GM18507 (cell line): ENCODE measurements around the gene STRBP.

Source experiments
- DNase-seq: peaks from one replicate; pipeline ENCODE4 v3.0.0; 2011; ENCODE audit warnings: low read depth; ENCODE audit not compliant: insufficient read length; ENCODE audit errors: extremely low spot score
- FAIRE-seq: peaks from 2 replicates; lab custom pipeline; 2011; peaks lifted over from hg19 to GRCh38; lab: Jason Lieb, UNC

Gene STRBP

DNA sequence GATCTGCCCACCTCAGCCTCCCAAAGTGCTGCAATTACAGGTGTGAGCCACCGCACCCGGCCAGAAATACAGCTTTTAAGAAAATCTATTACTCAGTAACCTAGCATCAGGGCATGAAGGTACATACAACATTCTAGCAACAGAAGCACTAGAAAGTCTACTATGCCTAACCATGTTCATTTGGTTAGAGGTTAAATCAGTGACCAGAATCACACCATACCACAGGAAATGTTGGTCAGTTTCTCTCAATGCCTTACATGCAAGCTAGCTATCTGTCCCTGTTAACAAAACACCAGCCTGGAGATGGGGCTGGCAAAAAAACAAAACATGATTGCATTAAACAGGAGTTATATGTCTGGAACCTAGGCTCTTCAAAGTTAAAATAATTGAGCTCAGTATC is 104.1 kb downstream of the STRBP start:
- peak; percentile 83 for FAIRE-seq

DNA sequence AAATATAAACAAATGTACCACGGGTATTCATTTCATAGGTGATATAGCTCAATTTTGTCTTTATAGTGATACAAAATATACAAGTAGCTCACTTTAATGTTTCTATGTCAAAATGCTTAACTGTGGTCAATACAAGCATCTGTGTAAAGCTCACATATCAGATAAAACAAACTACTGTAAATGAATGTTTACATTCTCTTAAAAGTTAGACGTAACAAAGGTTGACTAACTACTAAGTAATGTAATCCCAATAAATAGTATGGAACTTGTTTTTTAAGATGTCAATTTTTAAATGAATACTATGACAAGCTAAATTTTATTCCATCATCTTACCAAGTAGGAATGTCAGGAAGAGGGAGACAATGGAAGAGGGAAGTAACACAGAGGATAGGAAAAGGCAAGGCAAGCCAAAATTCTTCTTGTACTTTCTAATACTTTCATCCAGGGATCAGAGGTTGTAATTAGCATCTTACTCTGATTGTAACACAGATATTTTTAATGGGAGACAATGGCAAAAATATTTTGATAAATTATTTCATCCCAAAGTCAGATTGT is 105.5 kb downstream of the STRBP start:
- no peak for FAIRE-seq
- no peak for DNase-seq

More for the DNA sequence above, 104.1 kb downstream of the STRBP start:
- DNase-seq, result no peak

DNA sequence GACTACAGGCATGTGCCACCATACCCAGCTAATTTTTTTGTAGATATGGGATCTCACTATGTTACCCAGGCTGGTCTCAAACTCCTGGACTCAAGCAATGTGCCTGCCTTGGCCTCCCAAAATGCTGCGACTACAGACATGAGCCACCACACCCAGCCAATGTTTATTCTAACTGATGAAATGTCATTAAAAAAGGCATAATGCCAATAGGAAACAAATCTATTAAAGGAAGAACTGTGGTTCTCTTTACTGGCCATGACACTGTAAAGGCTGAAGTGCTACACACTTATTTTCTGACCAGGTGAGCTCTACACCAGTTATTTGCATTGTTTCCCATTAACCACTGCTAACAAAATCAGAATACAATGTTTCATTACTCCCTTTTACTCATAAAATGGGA is 106.0 kb downstream of the STRBP start:
- FAIRE-seq (no peak), DNase-seq (no peak)

DNA sequence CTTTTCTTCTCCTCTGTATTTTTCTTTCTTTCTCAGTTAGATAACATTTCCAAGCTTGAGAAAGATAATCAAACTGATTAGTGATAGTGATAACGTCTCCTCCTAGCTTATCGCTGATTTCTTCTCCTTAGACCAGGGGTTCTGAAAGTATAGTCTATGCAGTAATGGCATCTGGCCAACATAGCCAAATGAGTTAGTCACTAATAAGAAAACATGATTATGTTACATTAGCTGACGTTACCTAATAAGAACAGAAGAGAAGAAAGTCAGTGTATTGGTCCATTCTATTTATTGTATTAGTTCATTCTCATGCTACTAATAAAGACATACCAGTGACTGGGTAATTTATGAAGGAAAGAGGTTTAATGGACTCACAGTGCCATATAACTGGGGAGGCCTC is 111.2 kb downstream of the STRBP start:
- DNase-seq, result no peak
- no peak for FAIRE-seq

DNA sequence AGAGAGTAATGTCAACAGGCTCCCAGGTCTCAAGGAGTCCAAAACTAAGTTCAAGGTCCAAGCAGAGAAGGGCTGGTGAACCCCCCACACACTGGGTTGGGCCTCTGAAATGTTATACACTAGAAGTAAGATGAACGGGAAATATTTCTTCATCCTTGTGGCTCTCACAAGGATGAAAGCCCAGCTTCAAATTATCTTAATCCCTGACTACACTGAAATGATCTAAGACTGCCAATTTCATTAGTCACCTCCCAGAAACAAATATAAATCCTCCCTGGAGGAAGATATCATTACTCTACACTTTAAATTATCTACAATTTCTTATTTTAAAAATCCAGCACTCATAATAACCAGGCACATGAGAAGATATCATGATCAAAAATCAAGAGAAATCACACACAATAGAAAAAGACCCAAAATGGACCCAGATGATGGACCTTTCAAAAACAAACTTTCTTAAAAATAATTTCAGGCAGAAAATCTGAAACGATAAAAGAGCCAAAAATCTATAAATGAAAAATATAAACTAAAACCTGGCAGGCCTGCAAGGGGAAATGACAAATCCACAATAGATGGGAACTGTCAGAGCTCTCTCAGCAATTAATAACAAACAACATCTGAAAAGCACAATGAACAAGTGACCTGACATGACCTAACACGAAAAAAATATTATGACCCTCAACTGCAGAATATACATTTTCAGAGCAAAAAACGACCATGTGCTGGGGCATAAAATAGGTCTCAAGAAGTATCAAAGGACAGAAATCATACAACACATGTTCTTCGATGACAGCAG is 117.5 kb downstream of the STRBP start:
- FAIRE-seq, result no peak
- no peak for DNase-seq

DNA sequence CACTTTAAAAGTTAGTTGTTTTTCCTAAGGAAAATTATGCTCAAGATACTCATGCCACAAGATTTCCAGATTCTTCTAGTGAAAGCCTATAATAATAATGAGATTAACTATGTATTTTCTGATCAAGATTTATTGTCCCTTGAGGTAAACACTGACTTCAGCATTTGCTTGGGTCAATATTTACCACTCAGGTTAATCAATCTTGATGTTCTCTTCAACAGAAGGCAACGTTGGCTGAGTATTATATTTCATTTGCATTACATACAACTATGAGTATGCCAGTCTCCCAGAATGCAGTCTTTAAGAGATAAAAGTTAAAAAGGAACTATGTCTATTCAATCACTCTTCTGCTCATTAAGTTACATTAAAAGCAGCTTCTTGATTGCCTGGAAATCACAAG is 119.3 kb downstream of the STRBP start:
- FAIRE-seq (no peak), DNase-seq (no peak)

DNA sequence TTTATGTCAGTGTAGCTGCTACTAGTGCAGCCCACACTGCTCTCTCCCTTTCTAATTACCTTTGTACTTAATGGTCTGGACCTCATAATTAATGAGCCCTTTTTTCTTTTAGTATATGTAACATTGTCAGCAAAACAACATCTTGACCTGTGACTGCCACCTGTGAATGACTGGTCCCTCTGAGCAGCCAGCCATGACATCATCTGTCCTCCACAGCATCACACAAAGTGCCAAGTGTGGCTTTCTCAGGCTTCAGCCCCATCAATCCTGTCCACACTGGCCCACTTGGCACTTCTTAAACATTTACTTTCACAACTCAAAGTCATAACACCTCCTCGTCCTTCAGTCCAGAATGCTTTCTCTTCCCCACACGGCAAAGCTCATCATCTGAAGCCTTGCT is 130.2 kb downstream of the STRBP start:
- no peak for FAIRE-seq
- DNase-seq, result no peak

DNA sequence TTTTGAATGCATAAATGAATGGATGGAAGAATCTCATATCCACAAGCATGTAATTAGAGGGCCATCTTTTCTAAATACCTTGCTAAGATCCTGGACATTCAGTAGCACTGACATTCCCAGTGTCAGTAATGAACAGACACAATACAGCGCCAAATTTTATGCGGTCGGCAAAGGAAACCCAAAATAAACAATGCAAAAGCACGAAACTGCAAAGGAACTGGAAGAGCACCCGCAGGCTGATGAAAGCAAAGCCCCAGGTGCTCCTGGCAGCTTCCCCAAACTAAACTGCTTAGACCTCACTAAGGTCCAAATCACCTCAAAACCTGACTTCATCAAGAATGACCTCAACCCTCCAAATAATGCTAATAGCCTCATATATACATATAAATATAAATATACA is 133.0 kb downstream of the STRBP start:
- no peak for FAIRE-seq
- no peak for DNase-seq

DNA sequence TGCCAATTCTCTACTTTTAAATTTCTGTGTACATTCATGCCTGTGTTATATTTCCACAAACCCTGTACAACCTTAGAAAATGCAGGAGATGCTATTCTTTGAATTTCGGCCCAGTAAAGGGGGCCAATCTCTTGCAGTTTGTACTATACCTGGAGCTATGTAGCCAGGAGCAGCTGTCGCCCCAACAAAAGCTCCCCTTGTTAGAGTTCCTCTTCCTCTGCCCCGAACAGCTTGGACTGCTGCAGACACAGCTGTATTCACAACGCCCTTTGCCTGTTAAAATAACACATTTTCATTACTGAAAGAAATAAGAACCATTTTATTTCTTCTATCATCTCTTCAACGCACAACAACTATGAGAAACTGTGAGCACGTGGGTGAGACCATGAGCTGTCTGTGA is 135.7 kb downstream of the STRBP start:
- FAIRE-seq (no peak), DNase-seq (no peak)

DNA sequence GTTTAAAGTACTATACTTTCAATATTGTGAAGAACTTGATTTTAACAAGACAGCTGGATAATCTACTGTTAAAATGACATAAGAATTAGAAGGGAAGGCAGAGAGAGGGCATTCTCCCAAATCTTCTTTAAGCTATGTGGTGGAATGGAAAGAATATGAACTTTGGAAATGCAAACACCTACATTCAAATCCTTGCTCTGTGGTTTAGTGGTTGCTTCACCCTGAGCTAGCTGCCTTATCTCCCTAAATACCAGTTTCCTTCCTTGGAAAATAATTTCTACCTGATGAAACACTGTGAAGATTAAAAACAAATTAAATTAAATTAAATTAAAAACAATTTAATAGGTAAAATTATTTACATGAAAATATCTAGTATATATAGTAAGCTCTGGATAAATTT is 136.4 kb downstream of the STRBP start:
- no peak for FAIRE-seq
- DNase-seq, result no peak

DNA sequence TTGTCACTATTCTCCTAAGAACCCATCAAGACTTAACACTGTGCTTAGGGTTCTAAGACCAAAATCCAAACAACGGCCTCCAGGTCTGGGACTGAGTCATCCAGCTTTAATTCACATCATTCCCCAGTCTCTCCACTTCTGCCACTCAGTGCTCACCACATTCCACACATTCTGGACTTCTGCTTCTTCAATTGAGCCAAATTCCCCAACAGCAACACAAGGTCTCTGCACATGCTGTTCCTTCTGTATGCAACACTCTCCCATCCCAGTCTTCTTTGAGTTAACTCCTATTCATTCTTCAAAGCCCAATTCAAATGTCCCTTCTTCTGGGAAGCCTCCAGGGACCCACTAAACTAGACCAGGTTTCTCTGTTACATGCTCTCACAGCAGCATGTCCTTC is 137.1 kb downstream of the STRBP start:
- FAIRE-seq, result no peak

DNA sequence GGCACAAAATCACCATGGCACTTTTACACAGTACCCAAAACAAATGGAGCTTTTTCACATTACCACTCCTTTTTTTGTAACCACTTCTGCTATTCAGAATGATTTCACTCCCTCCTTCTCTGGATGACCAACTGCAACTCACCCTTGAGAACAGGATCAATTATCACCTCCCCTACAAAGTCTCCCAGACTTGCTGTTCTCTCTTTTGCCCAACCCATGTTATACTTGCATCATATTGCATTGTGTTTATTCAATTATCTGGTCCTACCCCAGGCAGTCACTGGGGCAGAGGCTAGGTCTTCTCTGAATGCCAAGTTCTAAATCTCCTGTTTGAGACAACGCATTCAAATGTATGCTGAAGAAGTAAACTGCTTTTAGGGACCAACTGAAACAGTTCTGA is 139.0 kb downstream of the STRBP start:
- DNase-seq, result no peak
- no peak for FAIRE-seq

More for the DNA sequence above, 137.1 kb downstream of the STRBP start:
- DNase-seq, result no peak

DNA sequence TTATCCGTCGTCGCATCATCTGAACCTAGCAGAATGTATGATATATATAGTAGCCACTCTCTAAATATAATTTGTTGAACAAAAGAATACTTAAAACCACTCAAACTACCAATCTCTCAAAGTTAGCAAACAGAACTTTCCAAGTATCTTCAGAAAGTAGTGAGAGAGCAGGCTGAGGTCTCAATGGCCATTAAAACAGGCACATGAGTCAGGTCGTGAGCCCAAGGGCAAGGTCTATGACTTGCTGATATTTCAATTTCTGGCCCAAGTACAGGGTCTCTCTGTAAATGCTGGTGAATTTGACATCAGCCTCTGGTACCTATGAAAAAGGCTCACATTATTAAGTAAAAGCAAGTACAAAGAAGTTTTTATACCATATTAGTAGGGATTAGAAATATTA is 139.8 kb downstream of the STRBP start:
- DNase-seq (no peak), FAIRE-seq (no peak)

DNA sequence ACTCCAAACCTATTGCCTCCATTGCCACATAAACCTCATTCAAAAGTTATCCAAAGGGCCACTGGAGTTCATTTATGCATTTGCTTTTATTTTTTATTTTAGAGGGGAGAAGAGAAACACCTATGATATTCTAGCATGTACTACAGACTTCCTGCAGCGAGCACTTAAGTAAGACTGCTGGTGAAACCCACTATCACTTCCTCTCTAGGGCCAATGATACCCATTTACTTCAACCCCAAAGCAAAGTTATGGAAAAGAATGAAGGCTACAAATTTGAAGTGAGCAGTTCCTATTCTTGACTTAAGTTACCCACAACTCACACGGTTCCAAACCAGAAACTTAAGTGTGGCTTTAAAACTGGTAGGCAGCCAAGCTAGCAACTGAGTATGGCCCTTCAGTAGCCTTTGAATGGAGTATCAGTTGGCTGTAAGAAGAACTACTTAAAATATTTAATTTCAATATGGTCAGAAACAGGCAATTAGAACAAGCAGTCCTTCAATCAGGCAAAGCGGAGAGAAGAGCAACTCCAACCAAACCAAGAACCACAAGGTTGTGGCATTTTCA is 140.8 kb downstream of the STRBP start:
- no peak for FAIRE-seq

DNA sequence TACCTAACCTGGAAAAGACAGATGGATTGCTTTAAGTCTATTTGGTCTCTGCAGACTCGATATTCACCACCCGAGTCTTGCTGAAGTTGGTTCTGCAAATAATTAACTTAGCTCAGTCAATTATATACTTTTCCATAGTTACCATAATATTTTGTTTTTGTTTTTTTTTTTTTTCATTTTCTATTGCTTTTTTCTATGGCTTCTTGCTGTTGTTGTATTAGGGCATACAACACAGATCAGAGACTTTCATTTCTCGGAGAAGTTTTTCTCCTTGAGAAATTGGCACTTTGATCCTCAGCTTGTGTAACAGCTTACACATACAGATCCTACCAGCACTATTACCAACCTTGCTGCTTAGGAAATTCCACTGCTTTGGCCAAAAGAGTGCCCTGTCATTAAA is 146.9 kb downstream of the STRBP start:
- FAIRE-seq (no peak), DNase-seq (no peak)

More for the DNA sequence above, 140.8 kb downstream of the STRBP start:
- DNase-seq, result no peak

DNA sequence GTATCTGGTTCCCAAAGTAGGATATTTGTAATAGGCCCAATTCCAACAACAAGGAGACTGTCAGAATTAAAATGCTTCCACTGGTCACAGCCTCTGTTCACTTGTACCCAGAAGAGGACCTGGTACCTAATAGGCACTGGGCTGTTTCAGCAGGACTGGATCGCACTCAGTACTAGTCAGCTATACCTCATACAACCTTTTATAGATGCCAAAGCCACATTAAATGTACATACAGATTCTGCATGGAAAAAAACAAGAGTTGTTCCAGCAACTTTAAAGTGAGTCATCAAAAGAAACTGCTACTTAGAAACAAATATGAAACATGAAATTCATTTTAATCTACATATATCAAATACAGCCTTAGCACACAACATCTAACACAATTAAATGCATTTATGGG is 147.4 kb downstream of the STRBP start:
- FAIRE-seq, result no peak

DNA sequence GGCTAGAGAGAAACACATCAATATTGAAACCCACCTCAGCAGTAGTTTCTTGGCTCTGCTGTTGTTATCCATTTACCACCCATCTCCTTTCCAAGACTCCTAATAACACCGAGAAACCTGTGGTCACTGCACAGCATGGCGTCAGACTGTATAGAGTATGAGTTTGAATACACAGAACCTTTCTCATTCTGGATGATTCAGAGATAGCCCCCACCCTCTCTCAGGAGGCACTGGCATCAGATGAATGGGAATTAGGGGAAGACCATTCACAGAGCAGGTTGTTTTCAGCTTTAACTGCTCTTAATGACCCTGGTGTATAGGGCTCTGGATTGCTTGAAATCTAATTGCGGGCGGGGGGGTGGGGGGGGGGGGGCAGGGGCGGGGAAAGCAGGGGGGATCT is 148.3 kb downstream of the STRBP start:
- no peak for FAIRE-seq

More for the DNA sequence above, 147.4 kb downstream of the STRBP start:
- no peak for DNase-seq

DNA sequence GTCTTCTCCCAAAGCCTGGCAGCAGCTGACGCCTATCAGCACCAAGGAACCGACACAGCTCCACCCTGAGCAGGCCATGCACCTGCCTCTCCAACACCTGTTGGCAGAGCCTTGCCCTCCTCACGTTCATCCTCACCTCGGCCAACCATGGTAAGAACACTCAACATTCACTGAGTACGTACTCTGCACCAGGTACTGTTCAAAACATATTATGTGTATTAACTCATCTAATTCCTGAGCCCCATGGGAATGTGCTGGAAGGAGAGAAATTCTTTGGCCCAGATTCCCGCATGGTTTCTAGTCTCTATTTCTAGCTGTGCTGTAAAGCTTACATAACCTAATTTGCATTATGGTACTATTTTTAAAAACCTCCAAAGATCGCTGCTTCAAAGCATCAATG is 148.8 kb downstream of the STRBP start:
- FAIRE-seq (no peak), DNase-seq (no peak)

More for the DNA sequence above, 148.3 kb downstream of the STRBP start:
- no peak for DNase-seq

DNA sequence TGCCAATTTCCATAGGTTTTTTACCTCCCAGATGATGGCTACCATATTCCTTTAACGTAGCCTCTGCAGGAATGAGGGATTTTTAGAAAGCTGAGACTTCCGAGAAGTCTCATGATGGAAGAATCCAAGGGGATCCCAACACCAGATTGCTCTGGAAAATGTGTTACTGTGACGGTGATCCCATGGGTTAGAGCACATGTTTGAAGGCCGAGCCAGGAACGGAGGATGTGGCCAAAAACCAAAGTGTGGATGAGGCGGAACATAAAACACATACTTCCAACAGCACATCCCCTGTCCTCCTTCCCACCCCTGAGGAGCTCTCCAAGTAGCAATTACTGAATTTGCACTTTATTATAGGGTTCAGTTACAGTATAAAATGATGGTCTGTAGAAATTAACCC is 152.3 kb downstream of the STRBP start:
- FAIRE-seq (no peak), DNase-seq (no peak)

DNA sequence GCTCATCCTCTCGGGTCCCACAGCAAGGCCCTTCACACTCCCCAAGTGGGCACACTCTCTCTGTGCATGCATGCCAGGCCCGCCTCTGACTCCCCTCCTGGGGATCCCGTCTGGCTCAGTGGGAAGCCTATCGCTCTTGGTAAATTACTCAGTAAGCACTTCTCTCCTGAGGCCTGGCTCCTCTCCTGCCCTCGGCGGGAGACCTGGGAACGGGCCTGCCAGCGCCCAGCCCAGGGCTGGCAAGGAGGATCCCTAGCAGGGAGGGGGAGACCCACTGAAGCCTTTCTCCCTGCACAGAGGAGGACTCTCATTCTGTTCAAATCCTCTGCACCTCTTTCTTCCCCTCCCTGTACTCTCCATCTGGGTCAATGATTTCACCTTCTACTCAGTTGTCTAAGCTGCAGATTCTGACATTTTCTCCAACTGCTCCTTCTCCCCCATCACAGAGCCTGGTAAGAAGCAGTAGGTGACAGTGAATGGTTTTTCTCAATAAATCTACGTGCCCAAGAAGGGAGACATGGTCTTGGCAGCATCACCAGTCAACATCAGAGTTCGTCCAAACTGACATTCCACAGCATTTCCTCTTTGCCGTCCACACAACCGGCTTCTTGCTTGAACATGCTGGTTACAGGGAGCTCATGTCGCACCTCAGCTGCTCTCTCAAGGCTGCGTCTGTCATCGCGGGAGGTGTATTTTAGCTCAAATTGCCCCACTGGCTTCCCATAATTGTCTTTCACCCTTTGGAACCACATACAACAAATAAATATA is 153.1 kb downstream of the STRBP start:
- FAIRE-seq (no peak), DNase-seq (no peak)
